HepG2 (cell line): ENCODE results near the gene CMTM2. TPM values are rescaled to one million over a fixed set of nuclear protein-coding genes. Genes with fewer than 3 reads are reported as not detected.

ENCODE experiments used
- ATAC-seq: fragments of 200-7000 bp; cut with Tn5 transposase; 3 replicates; pipeline ENCODE4 v1.9.1; 2020; ENCODE audit warnings: mild to moderate bottlenecking, moderate library complexity
- Bru-seq: library from RNA; stranded (reverse); fragments of 400-500 nt; gene quantifications from one replicate; lab custom pipeline; 2021; lab: Mats Ljungman, UMichigan
- BruChase-seq, 2 experiments: library from RNA; stranded (reverse); fragments of 400-500 nt; gene quantifications; one replicate each; lab custom pipeline; 2021; lab: Mats Ljungman, UMichigan
- BruUV-seq: library from RNA; stranded (reverse); fragments of 400-500 nt; replicated peaks from 2 replicates; lab custom pipeline; 2021; lab: Mats Ljungman, UMichigan
- CTCF ChIA-PET: fragments of 300-600 bp; formaldehyde crosslinking; extraction: SDS; loops from one replicate; lab custom pipeline; 2021; ENCODE audit warnings: low total read pairs, inconsistent platforms, low intra/inter-chr PET ratio; lab: Yijun Ruan, JAX
- POLR2A ChIA-PET: fragments of 350-600 bp; sonication (Branson Sonifier 250); formaldehyde crosslinking; loops from one replicate; lab custom pipeline; 2020; ENCODE audit warnings: antibody characterized with exemption, inconsistent platforms; lab: Yijun Ruan, JAX
- DNase-seq: peaks from one replicate; pipeline ENCODE4 v3.0.0-alpha.2; 2015; ENCODE audit warnings: low spot score
- FAIRE-seq: peaks from 3 replicates; lab custom pipeline; 2011; peaks lifted over from hg19 to GRCh38; lab: Jason Lieb, UNC
- H2AFZ ChIP-seq: one replicate; pipeline ENCODE4 v1.6.1; 2011; ENCODE audit warnings: low read length, inconsistent platforms
- H3K27ac ChIP-seq: fragments of 300-600 bp; 3 replicates; pipeline ENCODE4 v1.8.0; 2011; ENCODE audit warnings: mixed run types, mild to moderate bottlenecking, mixed read lengths, low read length, inconsistent platforms; ENCODE audit not compliant: insufficient read depth; ENCODE audit errors: extremely low read length
- H3K27me3 ChIP-seq, 2 experiments: fragments of 200-600 bp in 1 of 2; 2 replicates in 1 of 2; 3 replicates in 1 of 2; pipeline versions ENCODE4 v1.6.0 to v1.8.0; 2011; ENCODE audit warnings: low read length in 2 of 2, mild to moderate bottlenecking in 2 of 2, moderate library complexity in 2 of 2, inconsistent platforms in 1 of 2; ENCODE audit not compliant: insufficient read depth in 2 of 2, control insufficient read depth in 1 of 2
- H3K36me3 ChIP-seq, 2 experiments: fragments of 200-600 bp in 1 of 2; replicated peaks in 1 of 2; 2 replicates in 1 of 2; 3 replicates in 1 of 2; pipeline versions ENCODE4 v1.5.1 to v1.8.0; 2011; ENCODE audit warnings: low read length in 2 of 2, inconsistent platforms in 1 of 2; ENCODE audit not compliant: insufficient read depth in 2 of 2, control insufficient read depth in 1 of 2
- H3K4me1 ChIP-seq: 2 replicates; pipeline ENCODE4 v1.5.1; 2012; ENCODE audit warnings: low read length, inconsistent platforms; ENCODE audit not compliant: insufficient read depth
- H3K4me2 ChIP-seq: 2 replicates; pipeline ENCODE4 v1.6.0; 2011; ENCODE audit warnings: low read depth, low read length, inconsistent platforms
- H3K4me3 ChIP-seq, 3 experiments: fragments of 200-600 bp in 1 of 3; sonication (generic), shearing (Covaris generic) in 1 of 3; replicated peaks in 1 of 3; 2 replicates each; pipeline ENCODE4 v1.5.1; 2011 to 2016; ENCODE audit warnings: low read length in 3 of 3, inconsistent platforms in 2 of 3, low read depth in 2 of 3, mild to moderate bottlenecking in 2 of 3, control low read depth in 1 of 3, mixed read lengths in 1 of 3; ENCODE audit not compliant: insufficient read depth in 1 of 3
- H3K79me2 ChIP-seq: one replicate; pipeline ENCODE4 v1.6.1; 2011; ENCODE audit warnings: low read length, inconsistent platforms; ENCODE audit not compliant: insufficient read depth
- H3K9ac ChIP-seq: 2 replicates; pipeline ENCODE4 v1.6.0; 2011; ENCODE audit warnings: mild to moderate bottlenecking, low read depth, low read length, inconsistent platforms; ENCODE audit not compliant: insufficient read depth
- H3K9me3 ChIP-seq: 2 replicates; pipeline ENCODE4 v1.5.1; 2012; ENCODE audit warnings: mild to moderate bottlenecking, low read length
- H4K20me1 ChIP-seq: 2 replicates; pipeline ENCODE4 v1.6.0; 2011; ENCODE audit warnings: inconsistent platforms, mild to moderate bottlenecking, low read length, moderate library complexity; ENCODE audit not compliant: insufficient read depth
- AKAP8 ChIP-seq: sonication (generic); formaldehyde crosslinking; IDR thresholded peaks from 2 replicates; pipeline ENCODE4 v1.5.1; 2020; ENCODE audit warnings: mild to moderate bottlenecking, missing genetic modification reagents
- CERS6 ChIP-seq: sonication (generic); formaldehyde crosslinking; IDR thresholded peaks from 2 replicates; pipeline ENCODE4 v1.5.0; 2020; ENCODE audit warnings: missing genetic modification reagents
- MLX ChIP-seq: IDR thresholded peaks from 2 replicates; pipeline ENCODE4 v1.6.1; 2016
- NFE2 ChIP-seq: sonication (generic); formaldehyde crosslinking; IDR thresholded peaks from 2 replicates; pipeline ENCODE4 v1.4.0; 2020; ENCODE audit warnings: missing genetic modification reagents
- POGK ChIP-seq: sonication (generic); formaldehyde crosslinking; conservative IDR thresholded peaks from 2 replicates; pipeline ENCODE4 v1.8.0; 2022; ENCODE audit warnings: mild to moderate bottlenecking, moderate library complexity, missing genetic modification reagents
- ZNF639 ChIP-seq: conservative IDR thresholded peaks from 2 replicates; pipeline ENCODE4 v1.6.1; 2018; ENCODE audit warnings: missing genetic modification reagents
- ZNF747 ChIP-seq: sonication (generic); formaldehyde crosslinking; IDR thresholded peaks from 2 replicates; pipeline ENCODE4 v1.8.1; 2023; ENCODE audit warnings: missing genetic modification reagents, mild to moderate bottlenecking, borderline replicate concordance
- ZNF784 ChIP-seq: sonication (generic); formaldehyde crosslinking; IDR thresholded peaks from 2 replicates; pipeline ENCODE4 v1.5.1; 2020; ENCODE audit warnings: missing genetic modification reagents, mild to moderate bottlenecking, borderline replicate concordance
- WGBS: methylation state at CpG from one replicate; pipeline ENCODE4 v1.1.6; 2017; ENCODE audit warnings: low lambda C conversion rate; 5-methylcytosine and 5-hydroxymethylcytosine counted together
- in situ Hi-C: cut with HindIII; loops from 2 replicates; pipeline ENCODE4 v1.10.0; 2017; ENCODE audit warnings: low pct_unique_long_range_greater_than_20kb; ENCODE audit not compliant: extremely low pct_ligation_motif_present
- intact Hi-C: fragments of 100-400 bp; cut with micrococcal nuclease; formaldehyde crosslinking; loops from one replicate; pipeline ENCODE4 v1.10.0; 2022; ENCODE audit not compliant: unreplicated experiment
- long read RNA-seq, 2 experiments: library from RNA in 1 of 2; library from polyadenylated mRNA in 1 of 2; stranded (forward) in 1 of 2; unstranded in 1 of 2; transcript quantifications; one replicate each; pipeline ENCODE4 v2.0.0, GENCODE V29; 2019 to 2022
- polyA minus RNA-seq, 3 experiments: library from RNA; depleted of rRNA, polyadenylated mRNA; stranded (reverse); fragments of >200 nt; gene quantifications; 2 replicates each; pipeline ENCODE4 v1.2.3, GENCODE V29; 2011; ENCODE audit warnings: low replicate concordance in 1 of 3
- polyA plus RNA-seq, 8 experiments: library from polyadenylated mRNA; depleted of rRNA in 3 of 8; stranded (reverse) in 7 of 8; unstranded in 1 of 8; fragments of >200 nt; fragmentation: Illumina TruSeq in 4 of 8; extraction: Trizol in 4 of 8; gene quantifications; 2 replicates each; pipeline versions ENCODE4 v1.2.1 to v1.2.3, GENCODE V29; 2011 to 2016; ENCODE audit warnings: low read depth in 4 of 8, missing spikeins in 1 of 8, mixed read lengths in 1 of 8; ENCODE audit not compliant: insufficient read depth in 1 of 8
- total RNA-seq, 5 experiments: library from RNA; depleted of rRNA; stranded (reverse); fragments of >200 nt; fragmentation: Illumina TruSeq; extraction: Trizol; gene quantifications; 2 replicates each; pipeline ENCODE4 v1.2.3, GENCODE V29; 2016; ENCODE audit warnings: low read depth in 1 of 5

CMTM2 gene
- total RNA-seq (2016; rRNA removed; fragmentation: Illumina TruSeq; extraction: Trizol) (not detected in 2 replicates), polyA plus RNA-seq (2011; rRNA removed) (not detected in 2 replicates), polyA minus RNA-seq (2011; rRNA and poly(A)+ RNA removed; ENCODE audit: low replicate concordance) (not detected in 2 replicates), Bru-seq, nascent RNA (percentile 9 among the genes with signal in this experiment), BruChase-seq, experiment 1, labeled RNA remaining after a 6-hour chase (percentile 14 among the genes with signal in this experiment), BruChase-seq, experiment 2, labeled RNA remaining after a 2-hour chase (percentile 14 among the genes with signal in this experiment)
- not detected in 2 replicates for total RNA-seq (2016; cell fraction: cytosol; rRNA removed; fragmentation: Illumina TruSeq; extraction: Trizol; ENCODE audit: low read depth)
- total RNA-seq (2016; cell fraction: insoluble cytoplasmic fraction; rRNA removed; fragmentation: Illumina TruSeq; extraction: Trizol): not detected in 2 replicates
- total RNA-seq (2016; cell fraction: membrane; rRNA removed; fragmentation: Illumina TruSeq; extraction: Trizol): not detected in 2 replicates
- total RNA-seq (2016; cell fraction: nucleus; rRNA removed; fragmentation: Illumina TruSeq; extraction: Trizol): not detected in 2 replicates
- polyA plus RNA-seq (2011; cell fraction: cytosol; rRNA removed): not detected in 2 replicates
- not detected in 2 replicates for polyA plus RNA-seq (2011; cell fraction: nucleus; rRNA removed)
- polyA plus RNA-seq (2012): not detected in 2 replicates
- polyA plus RNA-seq (2016; cell fraction: cytosol; fragmentation: Illumina TruSeq; extraction: Trizol; ENCODE audit: low read depth): not detected in 2 replicates
- polyA plus RNA-seq (2016; cell fraction: insoluble cytoplasmic fraction; fragmentation: Illumina TruSeq; extraction: Trizol; ENCODE audit: low read depth): not detected in 2 replicates
- polyA plus RNA-seq (2016; cell fraction: membrane; fragmentation: Illumina TruSeq; extraction: Trizol; ENCODE audit: low read depth): not detected in 2 replicates
- not detected in 2 replicates for polyA plus RNA-seq (2016; cell fraction: nucleus; fragmentation: Illumina TruSeq; extraction: Trizol; ENCODE audit: insufficient read depth, low read depth)
- polyA minus RNA-seq (2011; cell fraction: cytosol; rRNA and poly(A)+ RNA removed): not detected in 2 replicates
- not detected in 2 replicates for polyA minus RNA-seq (2011; cell fraction: nucleus; rRNA and poly(A)+ RNA removed)
- long read RNA-seq, experiment 1: 0 reads
- long read RNA-seq, experiment 2: 0 reads

- H3K9ac ChIP-seq: no peak within 1 kb of the TSS
- BruUV-seq: no TSS peak
- 78% methylated on average over 77 of the region's 77 CpGs for WGBS
- no peak within 1 kb of the TSS for H3K4me2 ChIP-seq
- H3K4me1 ChIP-seq: peaks cover 3% of the 10 kb centered on the region; the same call in 1 of the 2 replicates
- POLR2A ChIA-PET: no interaction called here
- no peak within 1 kb of the TSS for H3K4me3 ChIP-seq
- H3K79me2 ChIP-seq: no peaks in the 10 kb centered on the region
- H4K20me1 ChIP-seq: no peaks in the 10 kb centered on the region
- intact Hi-C loops: no loop called here
- H3K27ac ChIP-seq: no peak within 1 kb of the TSS
- no peak for ATAC-seq
- TF ChIP-seq MLX (CRISPR knock-in tag) (no peak), ZNF747 (CRISPR knock-in tag) (no peak), NFE2 (CRISPR knock-in tag) (no peak), POGK (CRISPR knock-in tag) (no peak), ZNF784 (CRISPR knock-in tag) (no peak), ZNF639 (CRISPR knock-in tag) (no peak), AKAP8 (CRISPR knock-in tag) (no peak), CERS6 (CRISPR knock-in tag) (no peak)
- TF ChIP-seq, all 625 proteins: peak for 0
- CTCF ChIA-PET: no interaction called here
- H3K9me3 ChIP-seq: no peaks in the 10 kb centered on the region
- H2AFZ ChIP-seq: no peak within 1 kb of the TSS
- FAIRE-seq: no peak
- in situ Hi-C loops: no loop called here
- no peak for DNase-seq
- no peaks in the 10 kb centered on the region for H3K36me3 ChIP-seq
- H3K27me3 ChIP-seq: peaks cover 0 to 14% of the 10 kb centered on the region in 2 experiments; a peak in 2 of 5 replicates
These were observed at the start of gene CMTM2 for GRCh38 chr16:66578651-66579531. CMTM2 (plus strand) TSS chr16:66579463; CDS start chr16:66579608, 145 bp downstream.
